Activated naive CD4-positive, alpha-beta T cell treated with Interleukin-2 at 50 U/mL for 16 hours (primary cell): Measurements from ENCODE around the gene CDKAL1.
A peak's percentile ranks its signal among the peaks of the same experiment; 100 is the strongest.
"Not testable (repeated sequence)": the region's sequence is repeated elsewhere in the genome, so short reads cannot be mapped to it uniquely, and the experiment has no call there.

Experiments used
- DNase-seq: peaks from one replicate; pipeline ENCODE4 v3.0.0-alpha.2; 2020

CDKAL1 gene

GRCh38 chr6:20534295-20535262, at the start of gene CDKAL1:
Gene CDKAL1, plus strand, starts transcription at chr6:20534457. Its CDS starts 11,894 bp downstream, at chr6:20546351.
- peak; percentile 94 for DNase-seq

DNA sequence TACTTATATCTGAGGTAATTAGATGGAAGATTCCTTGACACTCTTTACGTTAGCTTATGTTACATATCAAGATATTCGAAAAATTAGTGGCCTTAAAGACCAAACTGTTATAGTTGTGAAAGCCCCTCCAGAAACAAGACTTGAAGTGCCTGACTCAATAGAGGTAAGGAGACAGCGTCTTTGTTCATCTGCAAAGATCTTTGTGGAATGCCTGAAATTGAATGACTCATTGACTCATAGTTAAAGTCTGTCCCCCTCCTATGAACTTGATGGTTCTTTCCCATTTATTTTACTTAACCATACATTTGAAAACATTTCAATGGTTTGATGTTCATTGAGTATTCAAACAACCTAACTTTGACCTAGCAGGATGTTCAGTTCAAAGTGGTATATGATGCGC, 47.6 kb upstream of the CDKAL1 start:
- DNase-seq = no peak

- DNase-seq = no peak
Measured at GRCh38 chr6:20487669-20488375, 46.4 kb upstream of the CDKAL1 start.

- no peak for DNase-seq
Measured at GRCh38 chr6:20490591-20490990, 43.7 kb upstream of the CDKAL1 start.

GRCh38 chr6:20492099-20492498, 42.2 kb upstream of the CDKAL1 start:
- DNase-seq = no peak

- no peak for DNase-seq
Measured at GRCh38 chr6:20497216-20498040, 36.8 kb upstream of the CDKAL1 start.

- no peak for DNase-seq
Measured at GRCh38 chr6:20498041-20498385, 36.2 kb upstream of the CDKAL1 start.

DNA sequence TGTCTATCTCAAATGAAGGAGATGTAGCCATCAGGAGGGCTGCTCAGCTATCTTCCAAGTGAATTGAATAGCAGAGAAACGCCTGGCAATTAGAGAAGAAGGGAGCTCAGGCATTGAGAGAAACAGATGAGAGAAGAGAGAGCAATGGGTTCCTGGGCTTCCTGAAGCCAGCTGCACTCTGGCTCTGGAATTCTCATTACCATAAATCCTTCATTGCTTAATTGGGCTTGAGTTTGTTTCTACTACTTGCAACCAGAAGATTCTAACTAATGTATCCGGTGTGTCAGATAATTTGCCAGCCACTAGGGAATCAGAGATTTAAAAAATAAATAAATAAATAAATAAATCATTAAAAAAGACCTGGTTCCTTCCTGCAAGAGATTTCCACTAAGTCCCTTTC, 25.0 kb upstream of the CDKAL1 start:
- DNase-seq = no peak

- DNase-seq = no peak
Measured at GRCh38 chr6:20511852-20512251, 22.4 kb upstream of the CDKAL1 start.

GRCh38 chr6:20525208-20525607, 9.0 kb upstream of the CDKAL1 start:
- not testable (repeated sequence) for DNase-seq

- DNase-seq = peak; percentile 10
Measured at GRCh38 chr6:20529086-20529448, 5.2 kb upstream of the CDKAL1 start.

DNA sequence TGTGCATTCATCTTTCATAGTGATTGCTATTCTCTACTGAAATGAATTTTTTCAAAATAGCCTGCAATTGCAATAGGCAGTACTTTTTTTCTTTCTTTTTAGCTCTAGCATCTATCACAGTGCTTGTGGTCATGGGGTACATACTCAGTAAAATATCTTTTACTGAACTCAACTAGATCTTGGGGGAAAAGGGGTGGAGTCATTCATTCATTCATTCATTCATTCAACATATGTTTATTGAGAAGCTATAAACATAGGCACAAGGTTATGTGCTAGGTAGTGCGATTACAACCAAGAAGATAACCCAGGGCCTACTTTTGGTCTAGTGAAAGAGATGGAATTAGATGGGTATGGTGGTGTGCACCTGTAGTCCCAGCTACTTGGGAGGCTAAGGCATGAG, 1.4 kb upstream of the CDKAL1 start:
- no peak for DNase-seq

- no peak for DNase-seq
Measured at GRCh38 chr6:20533746-20534294, 437 bp upstream of the CDKAL1 start.

DNA sequence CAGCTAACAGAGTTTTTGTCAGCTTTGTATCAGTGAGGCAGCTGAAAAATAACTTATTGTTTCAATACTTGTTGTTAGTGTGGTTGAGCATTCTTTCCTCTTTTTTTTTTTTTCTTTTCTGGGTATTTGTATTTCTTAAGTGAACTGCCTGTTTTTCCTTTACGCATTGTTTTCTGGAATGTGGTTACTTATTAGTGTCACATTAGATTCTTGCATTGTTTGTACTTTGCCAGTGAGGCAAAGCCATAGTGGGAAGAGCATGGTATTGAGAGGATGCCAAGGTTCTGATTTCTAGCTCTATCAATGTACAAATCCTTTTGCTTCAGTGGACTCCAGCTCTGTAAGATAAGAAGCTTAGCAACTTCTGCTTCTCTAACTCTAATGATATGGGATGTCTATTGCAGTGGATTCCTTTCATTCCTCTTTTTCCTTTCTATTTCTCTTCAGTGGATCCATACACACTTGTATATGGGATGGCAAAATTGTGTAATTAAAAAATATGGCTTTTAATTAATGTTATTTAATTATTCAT, 3.9 kb downstream of the CDKAL1 start:
- DNase-seq = no peak

GRCh38 chr6:20538907-20539306, 4.7 kb downstream of the CDKAL1 start:
- DNase-seq = no peak

DNA sequence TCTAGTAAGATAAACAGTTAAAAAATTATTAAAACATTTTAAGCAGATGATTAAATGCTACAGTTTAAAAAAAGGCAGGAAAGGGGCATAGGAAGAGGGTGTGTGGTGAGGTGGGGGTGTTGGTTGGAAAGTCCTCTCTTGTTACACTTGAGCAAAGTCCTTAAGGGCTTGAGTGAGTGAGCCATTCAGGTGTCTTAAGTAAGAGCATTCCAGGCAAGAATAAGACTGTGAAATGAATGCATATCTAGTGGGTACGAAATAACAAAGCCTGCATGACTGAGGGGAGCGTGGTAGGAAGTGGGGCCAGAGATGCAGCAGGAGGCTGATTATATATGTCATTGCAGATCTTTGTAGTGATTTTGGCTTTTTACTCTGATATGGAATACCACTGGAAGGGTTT, 5.1 kb downstream of the CDKAL1 start:
- DNase-seq = no peak

- DNase-seq = no peak
Measured at GRCh38 chr6:20540683-20541082, 6.4 kb downstream of the CDKAL1 start.

- DNase-seq = no peak
Measured at GRCh38 chr6:20541382-20541781, 7.1 kb downstream of the CDKAL1 start.

DNA sequence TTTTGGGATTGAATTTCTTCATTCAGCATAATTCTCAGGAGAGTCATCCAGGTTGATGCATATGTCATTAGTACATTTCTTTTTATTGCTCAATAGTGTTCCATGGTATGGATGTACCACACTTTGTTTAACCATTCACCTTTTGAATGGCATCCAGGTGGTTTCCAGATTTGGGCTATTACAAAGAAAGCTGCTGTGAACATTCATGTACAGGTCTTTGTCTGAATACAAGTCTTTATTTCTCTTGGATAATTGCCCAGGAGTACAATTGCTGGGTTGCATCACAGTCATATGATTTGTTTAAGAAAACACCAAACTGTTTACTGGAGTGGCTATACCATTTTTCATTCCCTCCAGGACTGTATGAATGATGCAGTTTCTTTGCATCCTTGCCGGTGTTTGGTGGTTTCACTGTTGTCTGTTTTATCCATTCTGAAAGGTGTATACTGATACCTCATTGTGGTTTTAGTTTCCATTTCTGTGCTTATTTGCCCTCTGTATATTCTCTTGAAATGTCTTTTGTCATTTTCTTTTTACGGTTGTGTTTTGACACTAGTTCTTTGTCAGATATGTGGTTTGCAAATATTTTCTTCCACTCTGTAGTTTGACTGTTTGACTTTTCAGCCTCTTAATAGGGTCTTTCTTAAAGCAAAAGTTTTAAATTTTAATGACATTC, 8.8 kb downstream of the CDKAL1 start:
- DNase-seq = no peak

GRCh38 chr6:20548264-20548663, 14.0 kb downstream of the CDKAL1 start:
- DNase-seq = no peak

DNA sequence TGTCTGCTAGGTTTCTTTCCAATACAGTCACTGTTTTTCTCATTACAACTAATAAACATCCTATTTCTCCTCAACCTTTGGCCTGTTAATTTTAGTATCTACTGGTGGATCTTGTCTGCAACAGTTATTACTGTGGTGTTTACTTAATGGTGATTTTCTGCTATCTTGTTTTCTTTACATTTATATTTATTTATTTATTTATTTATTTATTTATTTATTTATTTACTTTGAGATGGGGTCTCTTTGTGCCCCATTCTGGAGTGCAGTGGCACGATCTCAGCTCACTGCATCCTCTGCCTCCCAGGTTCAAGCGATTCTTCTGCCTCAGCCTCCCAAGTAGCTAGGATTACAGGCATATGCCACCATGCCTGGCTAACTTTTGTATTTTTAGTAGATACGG, 15.1 kb downstream of the CDKAL1 start:
- not testable (repeated sequence) for DNase-seq

GRCh38 chr6:20554326-20554725, 20.1 kb downstream of the CDKAL1 start:
- DNase-seq = no peak
